PC-9 (cell line): Measurements from ENCODE around the gene SYNJ1. TPM values are rescaled to one million over a fixed set of nuclear protein-coding genes. Genes with fewer than 3 reads are reported as not detected.
A peak's percentile ranks its signal among the peaks of the same experiment; 100 is the strongest.

Source experiments
- BruUV-seq: library from RNA; stranded (reverse); fragments of 400-500 nt; replicated peaks from 2 replicates; lab custom pipeline; 2021; lab: Mats Ljungman, UMichigan
- CTCF ChIA-PET: fragments of 300-600 bp; sonication (Branson Sonifier 250); formaldehyde crosslinking; loops from one replicate; lab custom pipeline; 2022; ENCODE audit warnings: antibody characterized with exemption; lab: Charles Lee
- POLR2A ChIA-PET: fragments of 300-600 bp; sonication (Branson Sonifier 250); formaldehyde crosslinking; loops from one replicate; lab custom pipeline; 2022; ENCODE audit warnings: antibody characterized with exemption; ENCODE audit not compliant: unreplicated experiment; lab: Charles Lee
- DNase-seq, 2 experiments: peaks; one replicate each; pipeline versions ENCODE4 v3.0.0 to v3.0.0-alpha.2; 2015 to 2022; ENCODE audit warnings: mixed read lengths in 1 of 2
- H2AFZ ChIP-seq: fragments of 200-600 bp; sonication (generic); 2 replicates; pipeline ENCODE4 v1.8.1; 2017; ENCODE audit warnings: antibody characterized with exemption
- H3F3A ChIP-seq: fragments of 200-600 bp; sonication (generic); 2 replicates; pipeline ENCODE4 v1.8.1; 2017; ENCODE audit warnings: antibody characterized with exemption, mild to moderate bottlenecking, low read depth; ENCODE audit not compliant: insufficient read depth
- H3K27ac ChIP-seq: fragments of 200-600 bp; sonication (generic); 2 replicates; pipeline ENCODE4 v1.6.1; 2016; ENCODE audit warnings: mixed run types
- H3K27me3 ChIP-seq: fragments of 200-600 bp; sonication (generic); 2 replicates; pipeline ENCODE4 v1.6.1; 2016; ENCODE audit warnings: low read depth, mixed run types; ENCODE audit not compliant: insufficient read depth
- H3K36me3 ChIP-seq: fragments of 200-600 bp; sonication (generic); 2 replicates; pipeline ENCODE4 v1.6.1; 2016; ENCODE audit warnings: low read depth, mixed run types
- H3K4me1 ChIP-seq: fragments of 200-600 bp; sonication (generic); replicated peaks from 2 replicates; pipeline ENCODE4 v1.6.1; 2016; ENCODE audit warnings: mixed run types; ENCODE audit not compliant: insufficient read depth
- H3K4me2 ChIP-seq: fragments of 200-600 bp; sonication (generic); 2 replicates; pipeline ENCODE4 v1.6.1; 2017; ENCODE audit warnings: mixed run types
- H3K4me3 ChIP-seq: fragments of 200-600 bp; sonication (generic); 2 replicates; pipeline ENCODE4 v1.6.1; 2016; ENCODE audit warnings: mixed run types
- H3K79me2 ChIP-seq: fragments of 200-600 bp; sonication (generic); 2 replicates; pipeline ENCODE4 v1.6.1; 2017; ENCODE audit warnings: low read depth, mixed run types
- H3K9me2 ChIP-seq: fragments of 200-600 bp; sonication (generic); 2 replicates; pipeline ENCODE4 v1.8.1; 2017; ENCODE audit warnings: mild to moderate bottlenecking; ENCODE audit not compliant: insufficient read depth
- H3K9me3 ChIP-seq: fragments of 200-600 bp; sonication (generic); 2 replicates; pipeline ENCODE4 v1.8.1; 2016; ENCODE audit warnings: low read depth; ENCODE audit not compliant: insufficient read depth
- H4K20me1 ChIP-seq: fragments of 200-600 bp; sonication (generic); 2 replicates; pipeline ENCODE4 v1.8.1; 2017; ENCODE audit not compliant: insufficient read depth
- CTCF ChIP-seq: fragments of 200-600 bp; sonication (generic); conservative IDR thresholded peaks from 2 replicates; pipeline ENCODE4 v1.6.1; 2017; ENCODE audit warnings: mixed run types, antibody characterized with exemption, mild to moderate bottlenecking, moderate library complexity
- EZH2 ChIP-seq: fragments of 200-600 bp; sonication (generic); IDR thresholded peaks from 2 replicates; pipeline ENCODE4 v1.8.0; 2017; ENCODE audit warnings: antibody characterized with exemption, low read depth
- intact Hi-C: fragments of 100-400 bp; cut with micrococcal nuclease; formaldehyde crosslinking; loops from one replicate; pipeline ENCODE4 v1.10.0; 2022; ENCODE audit not compliant: unreplicated experiment
- total RNA-seq: library from RNA; stranded (reverse); gene quantifications from 2 replicates; pipeline ENCODE4 v1.2.3, GENCODE V29; 2021

Gene SYNJ1
- total RNA-seq, 1 experiment from 2014 or later, result 4.8 TPM

- Histone ChIP-seq H3K4me2 (peak overlapping the region; percentile 95), H3K9me2 (no peaks in the 10 kb centered on the region), H3F3A (peaks cover 5% of the 10 kb centered on the region; the same call in 1 of the 2 replicates), H2AFZ (peak overlapping the region; percentile 88), H3K36me3 (0 out of 2 replicates have a peak, but pooled peaks cover 13% of the 10 kb centered on the region), H3K79me2 (peaks cover 52% of the 10 kb centered on the region), H3K9me3 (no peaks in the 10 kb centered on the region), H3K4me3 (peak overlapping the region; percentile 81), H3K27me3 (no peaks in the 10 kb centered on the region), H3K27ac (peak overlapping the region; percentile 77), H3K4me1 (peaks cover 18% of the 10 kb centered on the region), H4K20me1 (peaks cover 31% of the 10 kb centered on the region)
- ChIA-PET CTCF (interaction anchor here (0.6 kb wide), 1 partner anchor 613 kb away, joined by 3 read pairs; no protein-coding TSS in a partner anchor), POLR2A (interaction anchor here (0.5 to 0.7 kb wide), 4 partner anchors 14 to 1073 kb away, joined by 7 to 23 read pairs (median 16); no protein-coding TSS in a partner anchor)
- DNase-seq, result peak; percentile 44 to 49
- no peak for TF ChIP-seq CTCF
- TF ChIP-seq EZH2, result no peak
- no TSS peak for BruUV-seq
- intact Hi-C loops, result loop anchor here (5.0 kb wide), 1 partner anchor 119 kb away; no protein-coding TSS in a partner anchor
Measured at GRCh38 chr21:32770871-32771523, 43.2 kb upstream of the SYNJ1 start.

GRCh38 chr21:32768530-32768929, 40.7 kb upstream of the SYNJ1 start:
- H3F3A ChIP-seq, result peaks cover 5% of the 10 kb centered on the region; the same call in 1 of the 2 replicates
- no peaks in the 10 kb centered on the region for H3K9me3 ChIP-seq
- peaks cover 63% of the 10 kb centered on the region for H3K79me2 ChIP-seq
- no peaks in the 10 kb centered on the region for H3K9me2 ChIP-seq
- ChIA-PET POLR2A (no interaction called here), CTCF (no interaction called here)
- intact Hi-C loops, result no loop called here
- 0 out of 2 replicates have a peak, but pooled peaks cover 13% of the 10 kb centered on the region for H3K36me3 ChIP-seq
- no peaks in the 10 kb centered on the region for H3K27me3 ChIP-seq
- no peak overlapping the region for H3K27ac ChIP-seq
- no peak for TF ChIP-seq CTCF
- TF ChIP-seq EZH2, result no peak
- H3K4me1 ChIP-seq, result peaks cover 18% of the 10 kb centered on the region
- peaks cover 41% of the 10 kb centered on the region for H4K20me1 ChIP-seq
- BruUV-seq, result no TSS peak
- no peak overlapping the region; the same call in 1 of the 2 replicates for H3K4me3 ChIP-seq
- peak overlapping the region; percentile 95 for H3K4me2 ChIP-seq
- H2AFZ ChIP-seq, result no peak overlapping the region
- no peak for DNase-seq

GRCh38 chr21:32765058-32765457, 37.2 kb upstream of the SYNJ1 start:
- ChIA-PET POLR2A (no interaction called here), CTCF (no interaction called here)

More at GRCh38 chr21:32765058-32765457, 37.2 kb upstream of the SYNJ1 start:
- H3F3A ChIP-seq, result no peaks in the 10 kb centered on the region
- H2AFZ ChIP-seq, result no peak overlapping the region
- H3K79me2 ChIP-seq, result peaks cover 52% of the 10 kb centered on the region
- no peak overlapping the region for H3K4me2 ChIP-seq
- BruUV-seq, result no TSS peak
- 0 out of 2 replicates have a peak, but pooled peaks cover 16% of the 10 kb centered on the region for H3K36me3 ChIP-seq
- TF ChIP-seq CTCF, result no peak
- no peaks in the 10 kb centered on the region for H3K9me3 ChIP-seq
- H3K27me3 ChIP-seq, result no peaks in the 10 kb centered on the region
- no peak overlapping the region for H3K4me3 ChIP-seq
- H3K9me2 ChIP-seq, result no peaks in the 10 kb centered on the region
- intact Hi-C loops, result no loop called here
- H3K27ac ChIP-seq, result no peak overlapping the region
- peaks cover 13% of the 10 kb centered on the region for H3K4me1 ChIP-seq
- no peak for DNase-seq
- peaks cover 35% of the 10 kb centered on the region for H4K20me1 ChIP-seq
